GM12875 (cell line): ENCODE results near the gene IL12RB1.
A peak's percentile ranks its signal among the peaks of the same experiment; 100 is the strongest.

Experiments used
- H3K4me3 ChIP-seq: one replicate; pipeline ENCODE4 v1.5.1; 2011; ENCODE audit warnings: low read depth, low read length, control low read depth
- CTCF ChIP-seq: IDR thresholded peaks from 2 replicates; pipeline ENCODE4 v1.5.1; 2011; ENCODE audit warnings: low read depth, mild to moderate bottlenecking, control low read depth, inconsistent platforms, low read length, moderate library complexity, borderline replicate concordance; ENCODE audit not compliant: insufficient read depth

The IL12RB1 gene

GRCh38 chr19:18058208-18059009 lies 28.3 kb downstream of the IL12RB1 start:
- no peak overlapping the region for H3K4me3 ChIP-seq
- TF ChIP-seq CTCF = peak; percentile 81

GRCh38 chr19:18057557-18057956 lies 29.2 kb downstream of the IL12RB1 start:
- TF ChIP-seq CTCF = no peak
- no peak overlapping the region for H3K4me3 ChIP-seq

GRCh38 chr19:18055967-18056366 lies 30.8 kb downstream of the IL12RB1 start:
- no peak for TF ChIP-seq CTCF
- H3K4me3 ChIP-seq = no peak overlapping the region

GRCh38 chr19:18053576-18054219 lies 33.0 kb downstream of the IL12RB1 start:
- TF ChIP-seq CTCF = no peak
- H3K4me3 ChIP-seq = no peak overlapping the region

- no peak for TF ChIP-seq CTCF
Measured at GRCh38 chr19:18051887-18052286, 34.8 kb downstream of the IL12RB1 start.

GRCh38 chr19:18049385-18049784 lies 37.3 kb downstream of the IL12RB1 start:
- no peak for TF ChIP-seq CTCF
- H3K4me3 ChIP-seq = no peak overlapping the region

More at GRCh38 chr19:18051887-18052286, 34.8 kb downstream of the IL12RB1 start:
- no peak overlapping the region for H3K4me3 ChIP-seq

- H3K4me3 ChIP-seq = no peak overlapping the region
- TF ChIP-seq CTCF = no peak
Measured at GRCh38 chr19:18046059-18046718, 40.5 kb downstream of the IL12RB1 start.
